ENCODE results near the gene JOSD2.

DNA sequence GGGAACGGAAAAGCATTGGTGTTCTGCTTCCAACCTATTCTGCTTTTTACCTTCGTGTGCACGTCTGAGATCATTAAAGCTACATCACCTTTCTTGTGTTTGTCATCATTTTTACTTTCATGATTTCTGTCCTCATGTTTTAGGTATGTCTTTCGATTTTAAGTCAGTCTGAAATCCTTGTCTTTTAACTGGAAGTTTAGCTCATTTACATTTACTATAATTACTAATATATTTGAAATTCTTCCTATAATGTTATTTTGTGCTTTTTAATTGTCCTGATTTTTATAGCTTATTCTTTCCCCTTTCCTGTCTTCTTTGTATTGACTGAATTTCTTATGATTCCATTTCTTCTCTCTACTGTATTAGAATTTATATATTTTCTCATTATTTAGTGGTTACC is 22.0 kb upstream of the JOSD2 start:
- TF ChIP-seq EZH2phosphoT487 (IDR thresholded peaks at IDR 0.05; ENCODE audit: borderline replicate concordance, low read length), result no peak
- TF ChIP-seq, protein P1, sequence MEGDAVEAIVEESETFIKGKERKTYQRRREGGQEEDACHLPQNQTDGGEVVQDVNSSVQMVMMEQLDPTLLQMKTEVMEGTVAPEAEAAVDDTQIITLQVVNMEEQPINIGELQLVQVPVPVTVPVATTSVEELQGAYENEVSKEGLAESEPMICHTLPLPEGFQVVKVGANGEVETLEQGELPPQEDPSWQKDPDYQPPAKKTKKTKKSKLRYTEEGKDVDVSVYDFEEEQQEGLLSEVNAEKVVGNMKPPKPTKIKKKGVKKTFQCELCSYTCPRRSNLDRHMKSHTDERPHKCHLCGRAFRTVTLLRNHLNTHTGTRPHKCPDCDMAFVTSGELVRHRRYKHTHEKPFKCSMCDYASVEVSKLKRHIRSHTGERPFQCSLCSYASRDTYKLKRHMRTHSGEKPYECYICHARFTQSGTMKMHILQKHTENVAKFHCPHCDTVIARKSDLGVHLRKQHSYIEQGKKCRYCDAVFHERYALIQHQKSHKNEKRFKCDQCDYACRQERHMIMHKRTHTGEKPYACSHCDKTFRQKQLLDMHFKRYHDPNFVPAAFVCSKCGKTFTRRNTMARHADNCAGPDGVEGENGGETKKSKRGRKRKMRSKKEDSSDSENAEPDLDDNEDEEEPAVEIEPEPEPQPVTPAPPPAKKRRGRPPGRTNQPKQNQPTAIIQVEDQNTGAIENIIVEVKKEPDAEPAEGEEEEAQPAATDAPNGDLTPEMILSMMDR (conservative IDR thresholded peaks at IDR 0.05; ENCODE audit: low read depth, low read length), result no peak
